H1 (cell line): ENCODE measurements around the gene MEIOB. TPM values are rescaled to one million over a fixed set of nuclear protein-coding genes. Genes with fewer than 3 reads are reported as not detected.

Experiments
- CTCF ChIA-PET: fragments of 300-600 bp; sonication (Branson Sonifier 250); formaldehyde crosslinking; loops from one replicate; lab custom pipeline; 2021; ENCODE audit not compliant: partially characterized antibody; lab: Charles Lee
- POLR2A ChIA-PET: fragments of 300-600 bp; sonication (Branson Sonifier 250); formaldehyde crosslinking; loops from one replicate; lab custom pipeline; 2021; ENCODE audit warnings: inconsistent platforms; ENCODE audit not compliant: partially characterized antibody; lab: Charles Lee
- DNase-seq, 2 experiments: peaks; one replicate each; pipeline versions ENCODE4 v3.0.0 to v3.0.0-alpha.2; 2010 to 2022; ENCODE audit warnings: low spot score in 2 of 2, low read depth in 1 of 2, mixed read lengths in 1 of 2
- FAIRE-seq: peaks from 2 replicates; lab custom pipeline; 2011; peaks lifted over from hg19 to GRCh38; lab: Jason Lieb, UNC
- H2AFZ ChIP-seq: 2 replicates; pipeline ENCODE4 v1.8.1; 2012; ENCODE audit warnings: low read length, inconsistent platforms
- H2AK5ac ChIP-seq: 2 replicates; pipeline ENCODE4 v1.6.1; 2013; ENCODE audit warnings: low read depth, low read length
- H2BK120ac ChIP-seq: replicated peaks from 2 replicates; pipeline ENCODE3; 2013; ENCODE audit warnings: low read depth, low read length, inconsistent platforms
- H2BK12ac ChIP-seq: 2 replicates; pipeline ENCODE4 v1.6.1; 2013; ENCODE audit warnings: low read depth, low read length
- H2BK15ac ChIP-seq: 2 replicates; pipeline ENCODE4 v1.6.1; 2013; ENCODE audit warnings: low read length
- H2BK20ac ChIP-seq: 2 replicates; pipeline ENCODE4 v1.6.1; 2013; ENCODE audit warnings: low read length
- H2BK5ac ChIP-seq: 2 replicates; pipeline ENCODE4 v1.6.1; 2013; ENCODE audit warnings: low read depth, low read length
- H3K14ac ChIP-seq: 2 replicates; pipeline ENCODE4 v1.6.1; 2013; ENCODE audit warnings: inconsistent platforms; ENCODE audit not compliant: insufficient read length
- H3K18ac ChIP-seq: 2 replicates; pipeline ENCODE4 v1.6.1; 2013; ENCODE audit warnings: low read length; ENCODE audit errors: extremely low read depth
- H3K23ac ChIP-seq: 2 replicates; pipeline ENCODE4 v1.6.1; 2013; ENCODE audit warnings: inconsistent platforms; ENCODE audit not compliant: insufficient read length
- H3K23me2 ChIP-seq: 2 replicates; pipeline ENCODE4 v1.6.1; 2013; ENCODE audit warnings: low read depth, low read length
- H3K27ac ChIP-seq: 2 replicates; pipeline ENCODE4 v1.6.1; 2011; ENCODE audit warnings: low read depth, low read length, inconsistent platforms
- H3K27me3 ChIP-seq, 4 experiments: replicated peaks in 1 of 4; 1 replicate in 1 of 4; 2 replicates in 3 of 4; pipeline versions ENCODE4 v1.6.1 to v1.8.1; 2011 to 2013; ENCODE audit warnings: low read length in 3 of 4, mild to moderate bottlenecking in 3 of 4, inconsistent platforms in 2 of 4, mixed read lengths in 2 of 4, moderate library complexity in 1 of 4; ENCODE audit not compliant: control insufficient read depth in 3 of 4, insufficient read depth in 3 of 4; ENCODE audit errors: extremely low read depth in 1 of 4
- H3K36me3 ChIP-seq, 4 experiments: 2 replicates each; pipeline versions ENCODE4 v1.6.1 to v1.8.1; 2011 to 2013; ENCODE audit warnings: mild to moderate bottlenecking in 4 of 4, low read length in 3 of 4, moderate library complexity in 2 of 4, control low read depth in 1 of 4, inconsistent platforms in 1 of 4; ENCODE audit not compliant: insufficient read depth in 4 of 4, control insufficient read depth in 2 of 4
- H3K4ac ChIP-seq: replicated peaks from 2 replicates; pipeline ENCODE3; 2013; ENCODE audit warnings: low read length, low read depth, mixed read lengths, inconsistent platforms; ENCODE audit not compliant: insufficient read length
- H3K4me1 ChIP-seq, 4 experiments: replicated peaks in 1 of 4; 1 replicate in 1 of 4; 2 replicates in 3 of 4; pipeline versions ENCODE4 v1.6.1 to v1.8.1; 2011 to 2013; ENCODE audit warnings: low read length in 3 of 4, inconsistent platforms in 2 of 4, mixed read lengths in 1 of 4; ENCODE audit not compliant: insufficient read depth in 4 of 4, control insufficient read depth in 3 of 4
- H3K4me2 ChIP-seq, 2 experiments: 2 replicates each; pipeline versions ENCODE4 v1.6.1 to v1.8.1; 2011 to 2013; ENCODE audit warnings: low read depth in 2 of 2, low read length in 2 of 2, control low read depth in 1 of 2, inconsistent platforms in 1 of 2, mild to moderate bottlenecking in 1 of 2; ENCODE audit not compliant: insufficient read depth in 1 of 2
- H3K4me3 ChIP-seq, 4 experiments: fragments of 200-600, 300-600 bp in 1 of 4; sonication (generic), shearing (Covaris generic), sonication (Bioruptor Twin) in 1 of 4; 2 replicates each; pipeline versions ENCODE4 v1.5.1 to v1.8.1; 2011 to 2016; ENCODE audit warnings: low read length in 4 of 4, low read depth in 3 of 4, control low read depth in 2 of 4, inconsistent platforms in 2 of 4, mild to moderate bottlenecking in 2 of 4, mixed read lengths in 1 of 4, moderate library complexity in 1 of 4; ENCODE audit not compliant: insufficient read depth in 2 of 4; ENCODE audit errors: extremely low read depth in 1 of 4
- H3K56ac ChIP-seq: replicated peaks from 2 replicates; pipeline ENCODE3; 2013; ENCODE audit warnings: low read depth, mild to moderate bottlenecking, mixed read lengths, low read length, inconsistent platforms; ENCODE audit not compliant: insufficient read length
- H3K79me1 ChIP-seq: 2 replicates; pipeline ENCODE4 v1.6.1; 2013; ENCODE audit warnings: low read depth, low read length, control low read depth
- H3K79me2 ChIP-seq, 2 experiments: 2 replicates each; pipeline versions ENCODE4 v1.6.1 to v1.8.1; 2012 to 2013; ENCODE audit warnings: low read length in 2 of 2, mild to moderate bottlenecking in 2 of 2, inconsistent platforms in 1 of 2; ENCODE audit not compliant: insufficient read depth in 2 of 2, control insufficient read depth in 1 of 2
- H3K9ac ChIP-seq, 4 experiments: replicated peaks in 1 of 4; 1 replicate in 1 of 4; 2 replicates in 3 of 4; pipeline versions ENCODE4 v1.6.1 to v1.8.1; 2011 to 2013; ENCODE audit warnings: low read depth in 3 of 4, low read length in 3 of 4, control low read depth in 2 of 4, mild to moderate bottlenecking in 2 of 4, moderate library complexity in 2 of 4, inconsistent platforms in 1 of 4; ENCODE audit errors: extremely low read depth in 1 of 4
- H3K9me3 ChIP-seq, 2 experiments: 2 replicates each; pipeline versions ENCODE4 v1.6.1 to v1.8.1; 2012 to 2013; ENCODE audit warnings: mild to moderate bottlenecking in 2 of 2, moderate library complexity in 2 of 2, control low read depth in 1 of 2, inconsistent platforms in 1 of 2, low read depth in 1 of 2, low read length in 1 of 2, mixed read lengths in 1 of 2; ENCODE audit not compliant: insufficient read depth in 2 of 2
- H4K20me1 ChIP-seq, 2 experiments: replicated peaks in 1 of 2; 2 replicates each; pipeline versions ENCODE3 to v1.8.1; 2011 to 2013; ENCODE audit warnings: inconsistent platforms in 2 of 2, low read length in 2 of 2, mild to moderate bottlenecking in 1 of 2; ENCODE audit not compliant: insufficient read depth in 2 of 2, control insufficient read depth in 1 of 2
- H4K5ac ChIP-seq: 2 replicates; pipeline ENCODE4 v1.6.1; 2013; ENCODE audit warnings: low read length, low read depth, mixed read lengths, inconsistent platforms; ENCODE audit not compliant: insufficient read length
- H4K8ac ChIP-seq: 2 replicates; pipeline ENCODE4 v1.8.0; 2013; ENCODE audit warnings: mild to moderate bottlenecking, moderate library complexity, low read length, inconsistent platforms; ENCODE audit not compliant: insufficient read depth; ENCODE audit errors: extremely low read depth
- H4K91ac ChIP-seq: replicated peaks from 2 replicates; pipeline ENCODE3; 2013; ENCODE audit warnings: low read length, mixed read lengths, inconsistent platforms; ENCODE audit not compliant: insufficient read length
- BACH1 ChIP-seq: IDR thresholded peaks from 2 replicates; pipeline ENCODE4 v1.6.1; 2012; ENCODE audit warnings: low read length, improper control_type of control experiment
- CREB1 ChIP-seq: IDR thresholded peaks from 2 replicates; pipeline ENCODE4 v1.6.1; 2012; ENCODE audit warnings: inconsistent platforms
- EZH2 ChIP-seq: fragments of 200-600 bp; sonication (generic); IDR thresholded peaks from 2 replicates; pipeline ENCODE4 v1.7.1; 2012; ENCODE audit warnings: low read depth, mild to moderate bottlenecking, moderate library complexity, low read length, inconsistent platforms; ENCODE audit not compliant: severe bottlenecking
- GABPA ChIP-seq: IDR thresholded peaks from 2 replicates; pipeline ENCODE4 v1.6.1; 2011; ENCODE audit warnings: mild to moderate bottlenecking, low read length, moderate library complexity, borderline replicate concordance; ENCODE audit not compliant: insufficient read depth
- SP2 ChIP-seq: IDR thresholded peaks from 2 replicates; pipeline ENCODE4 v1.6.1; 2012; ENCODE audit warnings: mild to moderate bottlenecking, low read length, inconsistent platforms
- WGBS, 2 experiments: shearing (Covaris generic) in 1 of 2; methylation state at CpG; one replicate each; pipeline versions ENCODE4 v1.1.6 to v1.1.7; 2013 to 2015; ENCODE audit warnings: low lambda C conversion rate in 2 of 2, mixed read lengths in 2 of 2, inconsistent platforms in 1 of 2, low coverage in 1 of 2, missing lambda C conversion rate in 1 of 2; ENCODE audit not compliant: insufficient replicate concordance in 2 of 2, insufficient coverage in 1 of 2, insufficient read length in 1 of 2; ENCODE audit errors: extremely low coverage in 1 of 2, missing lambda C conversion rate in 1 of 2; 5-methylcytosine and 5-hydroxymethylcytosine counted together
- polyA plus RNA-seq, 7 experiments: library from polyadenylated mRNA; depleted of rRNA in 3 of 7; stranded (reverse) in 5 of 7; unstranded in 2 of 7; fragments of >200 nt in 5 of 7; fragments of 200-250 nt in 2 of 7; gene quantifications; 1 replicate in 5 of 7; 2 replicates in 1 of 7; 4 replicates in 1 of 7; pipeline versions ENCODE4 v1.2.1 to v1.2.3, GENCODE V29; 2011 to 2013; ENCODE audit warnings: missing spikeins in 2 of 7, mixed read lengths in 2 of 7
- total RNA-seq: library from RNA; stranded (reverse); fragmentation: NEBNext Ultra II Directional; extraction: Animal tissue kit (Norgen Biotek cat#: 25700); gene quantifications from 2 replicates; pipeline ENCODE4 v1.2.1, GENCODE V29; 2021

Gene MEIOB
- total and polyA plus RNA-seq, 2 of the 8 experiments (the other 6 are each of a cell fraction or from before 2014, with no cell fraction given), result 0.63 to 1.1 TPM

DNA sequence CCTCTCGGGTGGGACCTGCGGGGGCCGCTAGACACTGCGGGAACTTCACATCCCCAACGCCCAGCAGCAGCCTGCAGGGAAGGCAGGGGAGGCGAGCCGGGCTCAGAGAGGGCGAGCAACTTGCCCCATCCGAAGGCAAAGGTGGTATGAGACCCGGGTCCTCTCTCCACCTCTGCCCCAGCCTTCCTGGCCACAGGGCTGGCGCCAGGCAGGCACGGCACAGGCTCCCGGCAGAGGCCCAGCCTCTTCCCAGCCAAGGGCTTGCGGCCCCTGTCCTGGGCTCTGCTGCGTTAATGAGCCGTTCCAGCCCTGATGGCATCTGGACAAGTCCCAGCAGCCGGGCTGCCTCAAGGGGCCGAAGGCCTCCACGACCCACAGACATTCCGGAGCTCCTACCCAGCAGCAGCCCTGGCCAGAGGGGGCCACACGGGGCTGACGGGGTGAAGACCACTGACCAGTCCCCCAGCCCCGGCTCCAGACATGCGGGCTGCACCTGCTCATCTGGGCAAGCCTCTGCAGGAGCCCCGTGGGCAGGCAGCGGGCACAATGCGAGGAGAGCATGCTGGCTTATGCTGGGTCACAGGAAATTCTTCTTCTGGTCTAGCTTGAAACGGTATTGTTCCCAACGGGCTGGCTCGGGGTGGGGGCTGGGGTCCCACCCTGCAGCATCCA is 47.5 kb upstream of the MEIOB start:
- CTCF ChIA-PET, result interaction anchor here (0.8 to 2.2 kb wide), 6 partner anchors 9 to 55 kb away, joined by 3 to 6 read pairs (median 4); no protein-coding TSS in a partner anchor

More for the DNA sequence above, 47.5 kb upstream of the MEIOB start:
- H4K5ac ChIP-seq, result no peak overlapping the region
- TF ChIP-seq BACH1 (no peak), GABPA (no peak; the same call in 1 of the 2 replicates), EZH2 (peak; percentile 21), CREB1 (no peak), SP2 (no peak)
- TF ChIP-seq, all 59 proteins: peak for 1
- H2BK15ac ChIP-seq, result no peak overlapping the region
- H3K9ac ChIP-seq, result no peak overlapping the region
- peaks cover 4 to 39% (median 24%) of the 10 kb centered on the region in 4 experiments for H3K4me1 ChIP-seq
- H2AFZ ChIP-seq, result no peak overlapping the region
- H4K8ac ChIP-seq, result peak overlapping the region; percentile 66
- no peak overlapping the region for H2AK5ac ChIP-seq
- H3K79me1 ChIP-seq, result no peaks in the 10 kb centered on the region
- peaks cover 4 to 9% of the 10 kb centered on the region in 2 experiments for H4K20me1 ChIP-seq
- WGBS, 2 experiments, result 69% methylated on average over 18 of the region's 30 CpGs; no CpG with 5 or more reads in 1 of the 2 experiments
- peaks cover 39 to 90% (median 73%) of the 10 kb centered on the region in 4 experiments for H3K27me3 ChIP-seq
- no peak for DNase-seq
- no peaks in the 10 kb centered on the region for H3K79me2 ChIP-seq
- H3K4ac ChIP-seq, result no peak overlapping the region
- H3K56ac ChIP-seq, result no peak overlapping the region
- no peaks in the 10 kb centered on the region for H3K9me3 ChIP-seq
- no peak overlapping the region for H3K27ac ChIP-seq
- H3K23me2 ChIP-seq, result peaks cover 9% of the 10 kb centered on the region; the same call in 1 of the 2 replicates
- no peak for FAIRE-seq
- H3K14ac ChIP-seq, result no peak overlapping the region
- no peak overlapping the region for H2BK120ac ChIP-seq
- peaks cover 0 to 7% (median 0%) of the 10 kb centered on the region in 4 experiments; a peak in 1 of 8 replicates for H3K36me3 ChIP-seq
- H3K23ac ChIP-seq, result no peak overlapping the region
- H3K18ac ChIP-seq, result no peak overlapping the region
- no peak overlapping the region; the same call in 1 of the 2 replicates for H2BK12ac ChIP-seq
- H3K4me3 ChIP-seq, result peak overlapping the region in 1 of 4 experiments; percentile 58; a peak in 1 of 8 replicates
- H3K4me2 ChIP-seq, result peak overlapping the region in 1 of 2 experiments; percentile 65; a peak in 1 of 4 replicates
- no peak overlapping the region for H2BK5ac ChIP-seq
- H4K91ac ChIP-seq, result no peak overlapping the region
- H2BK20ac ChIP-seq, result 0 out of 2 replicates have a peak overlapping the region, but pooled peaks have one; percentile 48
- POLR2A ChIA-PET, result interaction anchor here (0.9 to 1.8 kb wide), 5 partner anchors 13 to 236 kb away, joined by 3 to 4 read pairs (median 4); partner anchors contain the start of gene TBL3
